HCT116 (cell line): ENCODE data around the gene FGD3. TPM values are rescaled to one million over a fixed set of nuclear protein-coding genes. Genes with fewer than 3 reads are reported as not detected.

Experiments
- ATAC-seq: fragments of 200-7000 bp; cut with Tn5 transposase; 2 replicates; pipeline ENCODE4 v1.9.1; 2020; ENCODE audit warnings: mild to moderate bottlenecking, moderate library complexity
- BruUV-seq: library from RNA; stranded (reverse); fragments of 400-500 nt; replicated peaks from 2 replicates; lab custom pipeline; 2021; lab: Mats Ljungman, UMichigan
- CTCF ChIA-PET: fragments of 300-600 bp; sonication (Branson Sonifier 250); formaldehyde crosslinking; loops from one replicate; lab custom pipeline; 2021; ENCODE audit warnings: antibody characterized with exemption; lab: Charles Lee
- POLR2A ChIA-PET: fragments of 300-600, 350-600 bp; sonication (Branson Sonifier 250); formaldehyde crosslinking; loops from one replicate; lab custom pipeline; 2021; ENCODE audit warnings: antibody characterized with exemption; lab: Charles Lee
- RAD21 ChIA-PET, 2 experiments: fragments of 300-600 bp; sonication (Branson Sonifier 250); formaldehyde crosslinking; loops; one replicate each; lab custom pipeline; 2023; ENCODE audit warnings: low total read pairs in 2 of 2; ENCODE audit not compliant: uncharacterized antibody in 2 of 2, unreplicated experiment in 2 of 2, low non-redundant PET in 1 of 2; lab: Charles Lee
- DNase-seq: peaks from one replicate; pipeline ENCODE4 v3.0.0-alpha.2; 2010; ENCODE audit warnings: low read depth, low spot score
- H2AFZ ChIP-seq: fragments of 200-600 bp; shearing (Covaris generic), sonication (generic); 2 replicates; pipeline ENCODE4 v1.6.1; 2017; ENCODE audit warnings: low read depth, mixed run types, mixed read lengths, antibody characterized with exemption, low read length; ENCODE audit not compliant: poor library complexity, severe bottlenecking
- H3K27ac ChIP-seq: 2 replicates; pipeline ENCODE4 v1.5.1; 2012; ENCODE audit warnings: low read depth, low read length
- H3K27me3 ChIP-seq: fragments of 200-600 bp; sonication (generic); 2 replicates; pipeline ENCODE4 v1.6.1; 2016; ENCODE audit warnings: mixed run types, low read length, mixed read lengths; ENCODE audit not compliant: insufficient read depth
- H3K36me3 ChIP-seq, 2 experiments: fragments of 200-500 bp in 1 of 2; fragments of 200-600 bp in 1 of 2; sonication (Bioruptor generic) in 1 of 2; sonication (generic) in 1 of 2; 2 replicates each; pipeline versions ENCODE4 v1.5.1 to v1.6.1; 2014 to 2016; ENCODE audit warnings: low read length in 2 of 2, inconsistent platforms in 1 of 2, mixed read lengths in 1 of 2, mixed run types in 1 of 2; ENCODE audit not compliant: insufficient read depth in 2 of 2, control insufficient read depth in 1 of 2
- H3K4me1 ChIP-seq, 2 experiments: fragments of 200-600 bp in 1 of 2; sonication (generic) in 1 of 2; 2 replicates each; pipeline versions ENCODE4 v1.5.1 to v1.6.1; 2012 to 2017; ENCODE audit warnings: low read length in 2 of 2, inconsistent platforms in 1 of 2, mild to moderate bottlenecking in 1 of 2, mixed read lengths in 1 of 2, mixed run types in 1 of 2, moderate library complexity in 1 of 2; ENCODE audit not compliant: insufficient read depth in 2 of 2, control insufficient read depth in 1 of 2
- H3K4me2 ChIP-seq: fragments of 200-600 bp; sonication (generic); 2 replicates; pipeline ENCODE4 v1.6.1; 2017; ENCODE audit warnings: mixed run types, low read length, mixed read lengths
- H3K4me3 ChIP-seq, 2 experiments: fragments of 200-600 bp in 1 of 2; sonication (generic) in 1 of 2; replicated peaks in 1 of 2; 2 replicates each; pipeline ENCODE4 v1.5.1; 2011 to 2016; ENCODE audit warnings: low read length in 2 of 2, control low read depth in 1 of 2, low read depth in 1 of 2, mild to moderate bottlenecking in 1 of 2, mixed read lengths in 1 of 2, mixed run types in 1 of 2
- H3K79me2 ChIP-seq: fragments of 200-600 bp; sonication (generic); 2 replicates; pipeline ENCODE4 v1.6.1; 2017; ENCODE audit warnings: mild to moderate bottlenecking, mixed run types, low read length, moderate library complexity, mixed read lengths; ENCODE audit not compliant: insufficient read depth
- H3K9ac ChIP-seq: fragments of 200-600 bp; sonication (generic); 2 replicates; pipeline ENCODE4 v1.6.1; 2016; ENCODE audit warnings: low read length, mixed read lengths
- H3K9me2 ChIP-seq: fragments of 200-600 bp; sonication (generic), shearing (Covaris generic); 2 replicates; pipeline ENCODE4 v1.6.1; 2017; ENCODE audit warnings: mixed run types, mild to moderate bottlenecking, moderate library complexity; ENCODE audit not compliant: insufficient read depth
- H3K9me3 ChIP-seq, 2 experiments: fragments of 200-500 bp in 1 of 2; fragments of 200-600 bp in 1 of 2; sonication (Bioruptor generic) in 1 of 2; sonication (generic) in 1 of 2; 2 replicates each; pipeline ENCODE4 v1.6.1; 2014 to 2017; ENCODE audit warnings: low read length in 2 of 2, mixed read lengths in 2 of 2, inconsistent platforms in 1 of 2, low read depth in 1 of 2, mild to moderate bottlenecking in 1 of 2, mixed run types in 1 of 2, moderate library complexity in 1 of 2; ENCODE audit not compliant: control insufficient read depth in 1 of 2, insufficient read depth in 1 of 2
- H4K20me1 ChIP-seq: fragments of 200-600 bp; sonication (generic), shearing (Covaris generic); 2 replicates; pipeline ENCODE4 v1.6.1; 2017; ENCODE audit warnings: mixed run types, mild to moderate bottlenecking, moderate library complexity; ENCODE audit not compliant: insufficient read depth
- ATF3 ChIP-seq: IDR thresholded peaks from 2 replicates; pipeline ENCODE4 v1.6.1; 2012
- SIN3A ChIP-seq: IDR thresholded peaks from 2 replicates; pipeline ENCODE4 v1.6.1; 2012; ENCODE audit warnings: low read depth
- ZBTB33 ChIP-seq: IDR thresholded peaks from 2 replicates; pipeline ENCODE4 v1.6.1; 2011; ENCODE audit warnings: mild to moderate bottlenecking, low read length, moderate library complexity; ENCODE audit not compliant: insufficient replicate concordance; ENCODE audit errors: extremely low read depth
- ZNF274 ChIP-seq: fragments of 200-500 bp; sonication (Bioruptor generic); IDR thresholded peaks from 2 replicates; pipeline ENCODE4 v1.6.1; 2014; ENCODE audit warnings: mild to moderate bottlenecking, low read depth, low read length, inconsistent platforms
- intact Hi-C: fragments of 100-400 bp; cut with micrococcal nuclease; formaldehyde crosslinking; loops from 2 replicates; pipeline ENCODE4 v1.10.0; 2022
- total RNA-seq: library from RNA; stranded (reverse); gene quantifications from one replicate; pipeline ENCODE4 v1.2.1, GENCODE V29; 2021; ENCODE audit not compliant: unreplicated experiment

FGD3 gene
- total RNA-seq, 1 experiment from 2014 or later = 3.3 TPM

GRCh38 chr9:93031629-93032430 lies 84.5 kb downstream of the FGD3 start:
- Histone ChIP-seq H3K4me3 (no peak overlapping the region), H3K79me2 (no peaks in the 10 kb centered on the region), H3K9ac (no peak overlapping the region), H3K9me2 (no peaks in the 10 kb centered on the region), H3K4me2 (no peak overlapping the region), H3K9me3 (no peaks in the 10 kb centered on the region), H4K20me1 (no peaks in the 10 kb centered on the region), H3K27me3 (no peaks in the 10 kb centered on the region), H3K36me3 (no peaks in the 10 kb centered on the region), H3K4me1 (no peaks in the 10 kb centered on the region), H3K27ac (no peak overlapping the region), H2AFZ (no peak overlapping the region)
- ChIA-PET POLR2A (no interaction called here), CTCF (no interaction called here), RAD21 (no interaction called here)
- no peak for DNase-seq
- no peak for ATAC-seq
- no peak for TF ChIP-seq ZNF274
- intact Hi-C loops = no loop called here
- no TSS peak for BruUV-seq

- no peak for DNase-seq
- ChIA-PET RAD21 (no interaction called here), CTCF (no interaction called here), POLR2A (no interaction called here)
- H3K36me3 ChIP-seq = no peaks in the 10 kb centered on the region
- H3K9me3 ChIP-seq = no peaks in the 10 kb centered on the region
- no peaks in the 10 kb centered on the region for H3K9me2 ChIP-seq
- no peaks in the 10 kb centered on the region for H4K20me1 ChIP-seq
- no peaks in the 10 kb centered on the region for H3K79me2 ChIP-seq
- H3K27me3 ChIP-seq = no peaks in the 10 kb centered on the region
- TF ChIP-seq ZBTB33 = no peak
- TF ChIP-seq SIN3A = no peak
- no peak for TF ChIP-seq ATF3
- intact Hi-C loops = no loop called here
- H3K9ac ChIP-seq = no peak overlapping the region
- ATAC-seq = no peak
- H3K4me2 ChIP-seq = no peak overlapping the region
- H3K27ac ChIP-seq = no peak overlapping the region
- no peaks in the 10 kb centered on the region for H3K4me1 ChIP-seq
- no peak overlapping the region for H3K4me3 ChIP-seq
- no peak overlapping the region for H2AFZ ChIP-seq
- no TSS peak for BruUV-seq
Observed at GRCh38 chr9:93032545-93032944, 85.2 kb downstream of the FGD3 start.
